COLO668 (cell line): ENCODE measurements around the gene USP10.
"Not testable (repeated sequence)": the region's sequence is repeated elsewhere in the genome, so short reads cannot be mapped to it uniquely, and the experiment has no call there.

Experiments
- DNase-seq: peaks from one replicate; lab custom pipeline; 2025; ENCODE audit not compliant: unreplicated experiment; lab: John Stamatoyannopoulos, UW

The USP10 gene

DNA sequence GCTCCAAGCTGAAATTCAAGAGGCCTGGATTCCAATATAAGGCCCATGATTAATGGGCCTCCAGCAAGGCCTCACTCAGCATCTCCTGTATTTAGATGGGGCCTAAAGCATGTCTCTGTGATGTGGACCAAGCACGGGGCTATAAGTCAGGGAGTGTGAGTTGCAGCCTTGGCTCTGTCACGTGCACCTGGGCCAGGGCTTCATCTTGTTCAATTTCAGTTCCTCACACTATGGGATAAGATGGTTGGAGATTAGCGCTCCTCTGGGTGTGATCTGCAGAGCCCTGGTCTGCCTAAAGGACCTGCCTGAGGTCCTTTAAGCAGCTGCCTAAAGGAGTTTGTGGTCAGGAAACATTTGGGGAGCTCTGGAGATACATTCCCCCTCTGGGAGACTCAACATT is 26.2 kb upstream of the USP10 start:
- DNase-seq: no peak

DNA sequence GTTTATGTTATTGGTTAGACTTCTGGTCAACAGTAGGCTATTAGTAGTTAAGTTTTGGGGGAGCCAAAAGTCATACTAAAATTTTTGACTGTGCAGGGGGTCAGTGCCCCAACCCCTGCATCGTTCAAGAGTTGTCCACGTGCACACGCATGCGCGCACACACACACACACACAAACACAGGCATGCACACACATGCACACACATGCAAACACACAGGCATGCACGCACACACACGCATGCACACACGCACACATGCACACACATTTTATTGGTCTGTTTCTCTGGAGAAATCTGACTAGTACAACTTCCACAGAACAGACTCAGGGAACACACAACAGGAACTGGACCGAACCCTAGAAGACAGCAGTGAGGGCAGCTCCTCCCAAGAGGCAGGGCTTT is 24.4 kb upstream of the USP10 start:
- no peak for DNase-seq

DNA sequence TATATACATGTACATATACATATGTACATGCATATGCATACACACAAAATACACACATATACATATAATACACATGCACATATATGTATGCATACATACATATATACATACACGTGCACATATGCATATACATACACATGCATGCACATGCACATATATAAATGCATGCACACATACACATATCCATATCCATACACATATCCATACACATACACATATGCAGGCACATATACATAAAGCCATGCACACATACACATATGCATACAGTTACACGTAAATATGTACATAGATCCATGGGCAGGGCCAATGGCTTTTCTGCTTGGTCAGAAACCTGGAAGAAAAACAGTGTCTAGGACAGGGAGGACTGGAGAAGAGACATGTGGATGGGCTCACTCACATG is 23.9 kb upstream of the USP10 start:
- DNase-seq: no peak

DNA sequence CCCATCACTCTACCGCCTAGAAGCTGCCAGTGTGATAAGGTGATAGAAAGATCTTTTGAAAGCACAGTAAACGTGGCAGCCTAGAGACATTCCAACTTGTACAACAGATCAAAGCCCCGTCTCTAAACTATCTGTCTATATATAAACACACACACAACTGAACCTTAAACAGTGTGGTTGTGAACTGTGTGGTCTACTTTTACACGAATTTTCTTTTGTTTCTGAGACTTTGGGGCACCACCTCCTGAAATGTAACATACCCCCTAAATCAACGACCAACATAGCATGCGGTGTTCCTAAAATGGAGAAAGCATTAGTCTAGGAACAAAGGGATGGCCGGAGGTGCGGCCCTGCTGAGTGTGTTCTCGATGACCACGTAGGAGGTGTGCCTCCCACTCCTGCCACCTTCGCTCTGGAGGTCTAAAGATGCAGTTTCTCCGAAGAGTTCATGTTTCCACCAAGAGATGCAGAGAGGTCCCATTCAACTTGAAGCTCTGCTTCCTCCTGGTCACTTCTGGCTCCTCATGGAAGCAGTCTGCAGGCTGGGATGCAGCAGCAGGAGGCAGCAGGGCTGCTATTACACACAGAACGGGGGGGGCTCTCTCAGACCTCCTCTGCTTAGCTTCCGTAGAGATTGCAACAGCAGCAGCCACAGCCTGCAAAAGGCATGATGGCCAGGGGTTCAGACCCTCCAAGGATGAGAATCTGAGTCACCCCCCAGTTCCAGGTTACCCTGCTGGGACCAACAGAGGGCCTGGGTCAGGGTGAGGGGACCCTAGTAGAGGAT is 22.6 kb upstream of the USP10 start:
- no peak for DNase-seq

DNA sequence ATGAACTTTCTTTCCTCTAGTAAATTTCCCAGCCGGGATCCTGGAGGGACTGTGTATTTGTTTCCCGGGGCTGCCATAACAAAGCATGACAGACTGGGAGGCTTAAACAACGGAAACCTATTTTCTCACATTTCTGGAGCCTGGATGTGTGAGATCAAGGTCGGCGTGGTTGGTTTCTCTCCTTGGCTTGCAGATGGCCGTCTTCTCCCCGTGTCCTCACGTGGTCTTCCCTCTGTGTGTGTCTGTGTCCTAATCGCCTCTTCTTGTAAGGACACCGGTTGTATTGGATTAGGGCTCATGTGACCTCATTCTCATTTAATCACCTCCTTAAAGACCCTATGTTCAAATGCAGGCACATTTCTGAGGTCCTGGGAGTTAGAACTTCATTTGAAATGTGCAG is 22.0 kb upstream of the USP10 start:
- no peak for DNase-seq

DNA sequence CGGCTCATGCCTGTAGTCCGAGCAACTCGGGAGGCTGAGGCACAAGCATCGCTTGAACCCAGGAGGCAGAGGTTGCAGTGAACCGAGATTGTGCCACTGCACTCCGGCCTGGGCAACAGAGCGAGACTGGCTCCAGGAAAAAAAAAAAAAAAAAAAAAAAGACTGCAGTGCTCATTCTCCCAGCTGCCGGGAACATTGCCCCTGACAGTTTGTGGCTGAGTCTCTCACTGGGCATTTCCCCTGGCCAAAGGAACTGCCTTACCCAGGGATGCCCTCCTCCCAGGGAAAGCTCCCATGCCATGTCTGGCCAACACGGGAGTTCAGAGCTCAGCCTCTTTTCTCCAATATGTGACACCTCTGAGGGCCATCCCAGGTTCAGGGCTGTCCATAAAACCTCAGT is 21.3 kb upstream of the USP10 start:
- DNase-seq: no peak

DNA sequence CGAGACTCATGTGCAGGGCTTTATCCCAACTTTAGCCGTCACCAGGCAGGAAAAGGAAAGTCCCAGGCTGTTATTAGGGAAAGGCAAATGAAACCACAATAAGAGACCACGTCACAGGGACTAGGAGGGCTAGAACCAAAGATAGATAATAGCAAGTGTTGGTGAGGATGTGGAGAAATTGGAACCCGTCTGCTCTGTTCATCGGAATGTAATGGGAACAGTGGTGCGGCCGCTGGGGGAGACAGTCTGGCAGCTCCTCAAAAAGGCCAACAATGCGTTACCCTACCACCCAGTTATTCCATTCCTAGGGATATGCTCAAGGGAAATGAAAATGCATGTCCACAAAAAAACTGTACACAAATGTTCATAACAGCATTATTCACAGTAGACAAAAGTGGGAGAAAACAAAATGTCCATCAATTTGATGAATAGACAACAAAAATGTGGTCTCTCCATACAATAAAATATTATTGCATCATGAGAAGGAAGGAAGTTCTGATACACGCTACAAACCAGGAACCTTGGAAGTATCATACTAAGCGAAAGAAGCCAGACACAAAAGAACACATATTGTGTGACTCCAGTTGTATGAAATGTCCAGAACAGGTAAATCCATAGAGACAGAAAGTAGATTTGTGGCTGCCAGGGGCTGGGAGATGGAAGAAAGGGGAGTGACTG is 19.5 kb upstream of the USP10 start:
- DNase-seq: no peak

DNA sequence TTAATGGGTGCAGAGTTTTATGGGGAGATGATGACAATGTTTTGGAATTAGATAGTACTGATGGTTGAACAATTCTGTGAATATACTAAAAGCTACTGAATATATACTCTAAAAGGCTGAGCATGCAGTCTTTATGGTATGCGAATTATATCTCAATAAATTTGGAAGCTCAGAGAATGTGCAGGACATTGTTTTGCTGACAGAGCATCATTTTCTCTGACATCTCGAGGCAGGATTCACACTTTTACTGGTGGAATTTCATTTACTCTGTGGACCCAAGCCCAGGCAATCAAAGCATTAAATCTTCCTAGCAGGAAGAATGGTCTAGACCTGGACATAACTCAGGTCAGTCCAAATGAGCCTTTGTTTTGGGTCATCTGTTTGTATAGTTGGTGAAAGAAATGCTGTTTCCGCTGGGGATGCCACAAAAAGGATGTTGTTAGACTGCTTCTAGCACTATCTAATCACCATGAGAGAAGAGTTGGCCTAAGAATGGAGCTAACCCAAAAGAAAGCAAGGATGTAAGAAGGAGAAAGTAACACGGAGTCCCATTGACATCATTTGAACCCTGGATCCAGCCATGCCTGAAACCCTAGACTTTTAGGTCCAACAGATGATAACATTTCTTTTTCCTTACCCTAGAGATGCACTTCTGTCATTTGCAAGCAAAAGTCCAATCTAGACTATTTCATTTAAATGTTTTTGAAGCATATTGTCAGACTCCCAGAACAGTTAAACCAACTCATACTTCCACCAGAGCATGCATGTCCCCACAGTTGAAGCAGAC is 18.8 kb upstream of the USP10 start:
- no peak for DNase-seq

DNA sequence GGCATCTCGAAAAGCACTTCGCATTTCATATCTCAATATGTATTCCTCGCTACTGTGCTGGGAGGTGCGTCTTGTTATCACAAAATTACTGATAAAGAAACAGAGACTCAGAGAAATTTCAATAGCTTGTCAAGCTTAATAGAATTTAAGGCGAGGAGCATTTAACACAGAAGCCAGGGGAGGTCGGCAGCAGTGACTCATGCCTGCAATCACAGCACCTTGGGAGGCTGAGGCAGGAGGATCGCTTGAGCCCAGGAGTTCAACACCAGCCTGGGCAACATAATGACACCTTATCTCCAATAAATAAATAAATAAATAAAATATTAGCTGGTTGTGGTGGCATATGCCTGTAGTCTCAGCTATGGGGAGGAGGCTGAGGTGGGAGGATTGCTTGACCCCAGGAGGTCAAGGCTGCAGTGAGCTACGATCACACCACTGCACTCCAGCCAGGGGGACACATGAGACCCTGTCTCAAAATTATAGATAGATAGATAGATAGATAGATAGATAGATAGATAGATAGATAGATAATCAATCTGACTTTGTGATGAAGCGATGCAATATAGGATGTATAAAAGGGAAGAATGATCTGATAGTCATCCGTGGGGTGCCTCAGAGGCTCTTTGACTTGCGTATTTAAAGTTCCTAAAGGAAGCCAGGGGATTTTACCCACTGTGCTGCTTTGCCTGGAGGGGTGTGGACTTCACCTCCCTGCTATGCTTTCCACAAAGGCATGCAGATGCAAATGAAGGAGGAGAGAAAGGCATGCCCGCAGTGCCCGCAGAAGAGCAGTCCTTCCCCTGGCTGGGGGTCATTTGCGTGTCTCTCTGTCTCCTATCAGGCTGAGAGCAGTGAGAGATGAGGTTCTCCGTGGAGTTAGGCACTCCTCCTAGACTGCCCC is 15.9 kb upstream of the USP10 start:
- no peak for DNase-seq

DNA sequence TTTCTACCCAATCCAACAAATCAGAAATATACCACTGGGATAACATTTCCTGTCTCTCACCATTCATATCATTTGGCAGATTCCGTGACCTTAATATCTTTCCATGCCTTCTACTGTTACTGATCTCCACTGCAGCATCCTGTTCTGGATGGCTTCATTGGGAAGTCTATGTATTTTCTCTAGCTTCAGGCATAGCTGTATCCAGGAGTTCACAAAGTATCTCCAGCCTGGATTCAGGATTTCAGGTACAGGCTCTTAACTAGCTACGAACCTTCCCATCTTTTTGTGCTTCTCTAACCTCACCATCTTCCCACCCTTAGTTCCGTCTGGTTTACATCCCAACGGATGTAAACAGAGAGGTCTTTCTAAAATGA is 15.2 kb upstream of the USP10 start:
- no peak for DNase-seq

DNA sequence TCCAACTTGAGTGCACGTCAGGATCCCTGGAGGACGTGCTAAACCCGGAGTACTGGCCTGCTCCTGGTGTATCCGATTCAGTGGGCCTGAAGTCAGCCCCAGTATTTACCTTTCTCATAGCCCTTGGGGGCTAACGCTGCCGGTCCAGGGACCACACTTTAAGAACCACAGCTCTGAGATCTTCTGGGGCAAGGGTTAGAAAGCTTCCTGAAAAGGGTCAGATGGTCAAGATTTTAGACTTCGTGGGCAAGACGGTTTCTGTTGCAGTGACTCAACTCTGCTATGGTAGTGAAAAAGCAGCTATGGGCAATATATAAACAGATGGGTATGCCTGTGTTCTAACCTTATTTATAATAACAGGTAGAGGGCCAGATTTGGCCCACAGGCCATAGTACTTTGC is 14.6 kb upstream of the USP10 start:
- DNase-seq: no peak

DNA sequence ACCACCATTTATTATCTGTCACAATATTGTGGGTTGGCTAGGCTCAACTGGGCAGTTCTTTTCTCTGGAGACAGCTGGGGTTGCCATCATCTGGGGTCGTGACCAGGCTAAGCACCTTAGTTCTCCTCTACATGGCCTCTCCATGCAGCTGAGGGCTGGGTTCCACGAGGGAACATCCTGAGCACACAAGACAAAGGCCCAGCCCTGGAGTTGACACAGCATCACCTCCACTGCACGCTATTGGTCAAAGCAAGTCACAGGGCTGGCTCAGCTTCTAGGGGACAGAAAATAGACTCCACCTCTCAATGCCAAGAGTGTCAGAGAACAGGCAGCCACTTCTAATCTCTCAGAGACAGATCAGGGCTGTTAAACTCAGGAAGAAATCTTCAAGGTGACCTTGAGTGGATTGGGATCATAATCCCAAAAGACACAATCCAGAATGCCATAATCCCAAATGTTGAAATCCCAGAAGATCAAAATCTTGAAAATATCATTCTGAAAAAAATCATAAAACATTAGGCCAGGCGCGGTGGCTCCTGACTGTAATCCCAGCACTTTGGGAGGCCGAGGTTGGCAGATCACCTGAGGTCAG is 13.0 kb upstream of the USP10 start:
- no peak for DNase-seq

DNA sequence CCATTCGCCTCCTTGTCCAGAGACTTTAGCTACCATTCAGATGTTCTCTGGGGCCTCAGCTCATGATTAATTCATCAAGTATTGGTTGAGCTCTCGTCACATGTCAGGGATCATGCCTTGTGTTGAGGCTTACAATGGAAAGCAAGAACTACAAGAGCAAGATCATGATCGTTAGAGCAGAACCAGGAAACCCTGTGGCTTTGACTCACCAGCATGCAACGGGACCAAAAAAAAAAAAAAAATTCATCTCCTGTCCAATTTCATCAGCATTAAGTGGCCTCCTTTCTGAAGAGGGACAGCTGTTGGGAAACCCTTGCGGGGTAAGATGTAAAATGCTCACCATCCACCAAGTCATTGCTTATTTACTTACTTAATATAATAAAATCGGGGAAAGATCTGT is 12.1 kb upstream of the USP10 start:
- DNase-seq: no peak

DNA sequence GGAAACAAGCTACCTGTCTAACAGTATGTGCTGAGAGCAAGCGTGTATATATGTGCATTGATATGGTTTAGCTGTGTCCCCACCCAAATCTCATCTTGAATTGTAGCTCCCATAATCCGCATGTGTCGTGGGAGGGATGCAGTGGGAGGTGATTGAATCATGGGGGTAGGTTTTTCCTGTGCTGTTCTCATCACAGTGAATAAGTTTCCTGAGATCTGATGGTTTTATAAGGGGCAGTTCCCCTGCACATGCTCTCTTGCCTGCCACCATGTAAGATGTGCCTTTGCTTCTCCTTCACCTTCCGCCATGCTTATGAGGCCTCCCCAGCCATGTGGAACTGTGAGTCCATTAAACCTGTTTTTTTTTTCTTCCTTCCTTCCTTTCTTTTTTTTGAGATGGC is 11.6 kb upstream of the USP10 start:
- not testable (repeated sequence) for DNase-seq

DNA sequence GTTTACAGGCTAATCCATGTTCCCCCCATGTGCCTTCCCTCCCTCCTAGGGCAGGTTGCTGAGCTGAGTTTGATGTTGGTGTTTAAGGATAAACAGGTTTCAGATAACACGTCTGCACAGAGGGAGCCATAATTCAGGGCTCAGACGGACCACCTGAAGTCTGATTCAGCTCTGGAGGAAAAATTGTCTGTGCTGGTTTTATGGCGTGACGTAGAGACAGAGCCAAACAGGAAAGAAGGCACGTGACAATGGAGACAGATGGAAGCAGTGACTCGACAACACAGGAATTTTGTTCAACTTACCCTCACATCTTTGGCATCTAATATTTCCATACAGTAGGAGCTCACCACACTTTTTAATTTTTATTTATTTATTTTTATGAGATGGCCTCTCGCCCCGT is 10.7 kb upstream of the USP10 start:
- no peak for DNase-seq

DNA sequence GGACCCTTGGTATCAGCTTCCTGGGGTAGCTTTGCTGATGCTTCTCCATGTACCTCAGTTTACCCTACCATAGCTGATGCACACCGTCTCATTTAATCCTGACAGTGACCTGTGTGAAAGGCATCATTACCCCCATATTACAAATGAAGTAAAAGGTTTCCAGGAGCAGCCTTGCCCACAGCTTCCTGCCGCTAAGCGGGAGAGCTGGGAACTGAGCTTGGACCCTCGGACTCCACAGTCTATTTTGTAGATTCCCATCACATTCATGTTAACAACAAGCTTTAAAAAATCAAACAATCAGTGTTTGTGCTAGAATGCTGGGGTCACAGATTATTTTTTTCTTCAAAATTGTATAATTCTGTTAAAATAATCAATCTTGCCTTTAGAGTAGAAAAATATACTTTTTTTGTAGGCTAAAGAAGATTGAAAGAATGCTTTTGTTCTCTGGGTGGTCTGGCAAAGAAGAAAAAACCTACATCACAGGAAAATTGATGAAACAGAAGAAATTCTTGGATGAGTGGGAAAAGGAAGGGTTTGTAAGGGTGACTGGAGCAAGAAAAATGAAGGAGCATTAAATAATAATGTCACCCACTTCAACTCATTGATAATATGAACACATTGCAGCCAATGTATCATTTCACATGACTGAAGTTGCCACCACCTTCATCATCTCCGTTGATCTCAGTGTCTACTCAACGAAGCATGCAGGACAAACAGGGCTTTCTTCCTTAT is 9.5 kb upstream of the USP10 start:
- no peak for DNase-seq

DNA sequence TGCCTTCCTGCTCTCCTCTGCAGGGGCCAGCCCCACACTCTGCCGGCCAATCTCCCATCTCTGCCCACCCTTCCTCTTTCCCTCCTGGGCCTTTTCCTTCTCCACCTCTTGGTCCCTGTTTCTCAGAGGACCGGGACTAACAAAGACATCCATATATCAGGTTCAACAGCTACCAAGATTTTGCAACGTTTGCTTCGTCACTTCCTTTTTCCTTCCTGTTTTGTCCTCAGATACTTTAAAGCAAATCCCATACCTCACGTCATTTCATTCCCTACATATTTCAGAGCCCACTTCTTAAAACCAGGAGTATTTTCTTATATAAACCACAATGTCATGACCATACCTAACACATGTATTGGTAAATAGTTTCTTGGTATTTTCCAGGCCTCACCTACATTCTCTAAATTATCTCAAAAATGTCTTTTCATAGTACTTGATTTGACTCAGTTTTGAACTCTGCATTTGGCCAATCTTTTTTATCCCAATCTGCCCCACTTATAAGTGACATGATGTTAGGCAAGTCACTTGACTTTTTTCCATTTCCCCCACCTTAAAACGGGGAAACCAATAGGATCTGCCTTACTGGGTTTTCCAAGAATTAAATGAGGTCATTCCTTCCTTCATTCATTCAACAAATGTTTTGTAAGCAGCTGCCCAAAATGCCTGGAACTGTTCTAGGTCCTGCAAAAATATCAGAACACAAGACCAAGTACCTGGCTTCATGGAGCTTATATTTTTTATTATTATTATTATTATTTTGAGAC is 7.2 kb upstream of the USP10 start:
- DNase-seq: no peak

DNA sequence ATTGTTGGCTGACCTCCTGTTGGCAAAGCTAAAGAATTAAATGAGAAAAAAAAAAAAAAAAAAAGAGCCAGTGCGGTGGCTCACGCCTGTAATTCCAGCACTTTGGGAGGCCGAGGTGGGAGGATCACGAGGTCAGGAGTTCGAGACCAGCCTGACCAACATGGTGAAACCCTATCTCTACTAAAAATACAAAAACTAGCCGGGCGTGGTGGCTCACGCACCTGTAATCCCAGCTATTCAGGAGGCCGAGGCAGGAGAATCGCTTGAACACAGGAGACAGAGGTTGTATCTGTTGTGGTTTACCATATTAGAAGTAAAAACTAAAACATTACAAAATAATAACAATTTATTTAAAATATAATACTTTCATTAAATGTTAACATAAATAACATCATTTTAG is 5.9 kb upstream of the USP10 start:
- not testable (repeated sequence) for DNase-seq

DNA sequence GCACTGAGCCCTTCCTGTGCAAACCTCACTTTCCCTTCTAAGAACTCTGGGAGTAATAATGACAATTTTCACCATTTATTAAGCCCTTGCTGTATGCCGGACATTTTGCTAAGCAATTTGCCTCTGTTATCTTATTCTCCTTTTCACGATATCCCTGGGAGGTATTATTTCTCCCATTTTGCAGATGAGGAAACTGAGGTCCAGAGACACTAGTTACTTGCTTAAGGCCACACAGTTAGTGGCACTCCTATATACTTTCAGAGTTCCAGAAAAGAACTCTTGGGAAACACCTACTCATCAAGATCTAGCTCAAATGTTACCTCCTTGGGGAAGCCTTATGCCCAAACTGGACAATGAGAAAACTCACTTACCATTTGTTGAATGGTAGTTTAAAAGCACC is 4.8 kb upstream of the USP10 start:
- no peak for DNase-seq
